ENCODE measurements around the gene CARD11.

DNA sequence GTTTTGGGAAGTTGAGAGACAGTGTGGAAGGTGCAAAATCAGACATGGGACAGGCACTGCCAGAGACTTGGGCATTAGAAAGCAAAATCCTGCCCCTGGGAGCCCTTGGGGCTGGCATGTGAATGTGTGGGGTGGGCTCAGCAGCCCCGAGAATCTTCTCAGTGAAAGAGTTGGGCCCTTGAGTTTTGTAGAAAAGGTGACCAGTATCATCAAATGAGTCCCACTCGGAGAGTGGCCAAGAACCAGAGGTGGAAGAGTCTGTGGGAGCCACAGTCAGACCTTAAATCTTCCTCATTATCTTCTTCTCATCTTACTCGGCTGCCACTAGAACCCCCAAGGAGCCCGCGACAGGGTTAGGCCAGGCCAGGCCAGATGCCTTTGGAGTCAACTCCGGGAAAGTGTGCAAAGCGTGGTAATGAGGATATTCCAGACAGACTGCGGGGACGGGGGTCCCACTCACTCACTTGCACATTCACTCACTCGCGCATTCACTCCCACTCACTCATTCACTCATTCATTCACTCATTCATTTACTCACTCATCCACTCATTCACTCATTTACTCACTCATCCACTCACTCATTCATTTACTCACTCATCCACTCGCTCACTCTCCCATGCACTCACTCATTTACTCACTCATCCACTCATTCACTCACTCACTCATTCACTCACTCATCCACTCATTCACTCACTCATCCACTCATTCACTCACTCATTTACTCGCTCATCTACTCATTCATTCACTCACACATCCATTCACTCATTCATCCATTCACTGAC lies 74.9 kb downstream of the CARD11 start:
- TF ChIP-seq, protein P1, sequence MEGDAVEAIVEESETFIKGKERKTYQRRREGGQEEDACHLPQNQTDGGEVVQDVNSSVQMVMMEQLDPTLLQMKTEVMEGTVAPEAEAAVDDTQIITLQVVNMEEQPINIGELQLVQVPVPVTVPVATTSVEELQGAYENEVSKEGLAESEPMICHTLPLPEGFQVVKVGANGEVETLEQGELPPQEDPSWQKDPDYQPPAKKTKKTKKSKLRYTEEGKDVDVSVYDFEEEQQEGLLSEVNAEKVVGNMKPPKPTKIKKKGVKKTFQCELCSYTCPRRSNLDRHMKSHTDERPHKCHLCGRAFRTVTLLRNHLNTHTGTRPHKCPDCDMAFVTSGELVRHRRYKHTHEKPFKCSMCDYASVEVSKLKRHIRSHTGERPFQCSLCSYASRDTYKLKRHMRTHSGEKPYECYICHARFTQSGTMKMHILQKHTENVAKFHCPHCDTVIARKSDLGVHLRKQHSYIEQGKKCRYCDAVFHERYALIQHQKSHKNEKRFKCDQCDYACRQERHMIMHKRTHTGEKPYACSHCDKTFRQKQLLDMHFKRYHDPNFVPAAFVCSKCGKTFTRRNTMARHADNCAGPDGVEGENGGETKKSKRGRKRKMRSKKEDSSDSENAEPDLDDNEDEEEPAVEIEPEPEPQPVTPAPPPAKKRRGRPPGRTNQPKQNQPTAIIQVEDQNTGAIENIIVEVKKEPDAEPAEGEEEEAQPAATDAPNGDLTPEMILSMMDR (conservative IDR thresholded peaks at IDR 0.05): no peak
- no peak for TF ChIP-seq ZFX (IDR thresholded peaks at IDR 0.05)
